ENCODE measurements around the gene PLVAP.

PLVAP gene

DNA sequence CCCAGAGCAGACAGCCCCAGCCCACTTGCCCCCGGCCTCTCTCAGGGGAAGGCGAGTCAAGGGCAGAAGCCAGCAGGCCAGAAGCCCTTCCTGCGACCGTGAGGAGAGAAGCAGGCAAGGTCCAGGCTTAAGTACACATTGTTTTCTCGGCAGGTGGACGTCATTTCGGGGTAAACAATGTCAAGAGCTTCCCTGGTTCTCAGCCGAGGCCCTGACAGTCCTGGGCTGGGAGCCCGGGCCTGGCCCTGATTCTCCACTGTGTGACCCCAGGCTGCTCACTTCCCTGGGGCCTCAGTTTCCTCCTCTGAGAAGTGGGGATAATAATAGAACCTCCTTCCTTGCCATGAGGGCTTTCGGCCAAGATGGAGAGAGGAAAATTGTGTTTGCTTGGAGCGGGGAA is 19.4 kb downstream of the PLVAP start:
- no peak for TF ChIP-seq POLR2A (IDR thresholded peaks at IDR 0.05; ENCODE audit: low read length)
- TF ChIP-seq GATA1 (IDR thresholded peaks at IDR 0.05; ENCODE audit: low read depth, low read length): no peak
- DNase-seq: no peak

DNA sequence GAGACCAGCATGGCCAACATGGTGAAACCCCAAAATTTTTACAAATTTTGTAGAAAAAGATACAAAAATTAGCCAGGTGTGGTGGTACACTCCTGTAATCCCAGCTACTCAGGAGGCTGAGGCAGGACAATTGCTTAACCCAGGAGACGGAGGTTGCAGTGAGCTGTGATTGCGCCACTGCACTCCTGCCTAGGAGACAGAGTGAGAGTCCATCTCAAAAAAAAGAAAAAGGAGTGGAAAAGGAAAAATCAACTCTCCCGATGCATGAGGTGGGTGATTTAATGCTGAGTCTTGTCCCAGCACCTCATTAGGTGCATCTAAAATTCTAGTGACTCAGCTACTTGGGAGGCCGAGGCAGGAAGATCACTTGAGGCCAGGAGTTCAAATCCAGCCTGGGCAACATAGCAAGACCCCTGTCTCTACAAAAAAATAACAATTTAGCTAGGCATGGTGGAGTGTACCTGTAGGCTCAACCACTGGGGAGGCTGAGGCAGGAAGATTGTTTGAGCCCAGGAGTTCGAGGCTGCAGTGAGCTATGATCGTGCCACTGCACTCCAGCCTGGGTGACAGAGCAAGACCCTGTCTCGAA is 20.0 kb downstream of the PLVAP start:
- TF ChIP-seq POLR2A (IDR thresholded peaks at IDR 0.05; ENCODE audit: low read length): no peak
- TF ChIP-seq GATA1 (IDR thresholded peaks at IDR 0.05; ENCODE audit: low read depth, low read length): no peak
- DNase-seq: no peak

DNA sequence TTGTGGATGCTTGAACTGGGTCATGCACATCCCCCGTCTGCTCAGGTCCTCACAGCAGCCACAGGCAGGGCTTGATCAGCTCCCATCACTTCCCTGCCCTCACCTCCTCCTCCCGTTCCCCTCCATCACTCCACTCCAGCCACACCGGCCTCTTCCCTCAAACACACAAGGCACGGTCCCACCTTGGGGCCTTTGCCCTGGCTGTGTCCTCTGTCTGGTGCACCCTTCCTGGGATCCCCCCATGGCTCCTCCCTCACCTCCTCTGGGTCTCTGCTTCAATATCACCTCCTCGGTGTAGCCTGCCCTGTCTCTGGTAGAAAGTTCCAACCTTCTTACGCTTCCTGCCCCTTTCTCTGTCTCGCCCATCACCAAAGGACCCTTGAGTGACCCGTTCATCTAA is 23.8 kb downstream of the PLVAP start:
- no peak for DNase-seq
- TF ChIP-seq POLR2A (IDR thresholded peaks at IDR 0.05; ENCODE audit: low read length): no peak

DNA sequence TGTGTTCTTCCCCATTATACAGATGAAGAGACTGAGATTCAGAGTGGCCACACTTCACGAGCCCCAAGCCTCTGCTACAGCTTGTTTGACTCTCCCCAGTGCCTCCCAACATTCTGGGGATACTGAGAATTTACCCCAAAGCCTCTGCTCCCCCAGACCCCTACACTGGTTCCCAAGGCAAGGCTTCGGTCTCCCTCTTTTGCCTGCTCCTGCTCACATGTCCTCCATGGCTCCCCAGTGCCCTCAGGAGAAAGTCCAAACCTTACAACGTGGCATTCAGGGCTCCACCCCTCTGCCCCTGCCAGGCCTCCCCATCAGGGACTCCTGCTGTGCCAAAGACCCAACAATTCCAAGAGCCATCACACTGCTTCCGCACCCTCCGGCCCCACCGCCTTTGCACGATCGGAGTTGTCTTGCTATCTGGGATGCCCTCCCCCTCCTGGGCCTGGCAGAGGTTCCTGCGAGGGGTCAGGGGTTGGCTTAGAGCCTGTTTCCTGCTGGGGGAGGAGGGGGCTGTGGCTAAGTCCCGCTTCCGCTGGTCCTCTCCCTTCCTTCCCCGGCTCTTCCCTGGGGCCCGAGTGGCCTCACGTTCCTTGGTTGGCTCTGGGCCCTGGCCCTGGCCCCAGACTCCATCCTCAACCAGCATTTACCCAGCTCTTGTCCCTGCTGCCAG is 24.4 kb downstream of the PLVAP start:
- no peak for TF ChIP-seq POLR2A (IDR thresholded peaks at IDR 0.05; ENCODE audit: low read length)
- no peak for TF ChIP-seq GATA1 (IDR thresholded peaks at IDR 0.05; ENCODE audit: low read depth, low read length)

DNA sequence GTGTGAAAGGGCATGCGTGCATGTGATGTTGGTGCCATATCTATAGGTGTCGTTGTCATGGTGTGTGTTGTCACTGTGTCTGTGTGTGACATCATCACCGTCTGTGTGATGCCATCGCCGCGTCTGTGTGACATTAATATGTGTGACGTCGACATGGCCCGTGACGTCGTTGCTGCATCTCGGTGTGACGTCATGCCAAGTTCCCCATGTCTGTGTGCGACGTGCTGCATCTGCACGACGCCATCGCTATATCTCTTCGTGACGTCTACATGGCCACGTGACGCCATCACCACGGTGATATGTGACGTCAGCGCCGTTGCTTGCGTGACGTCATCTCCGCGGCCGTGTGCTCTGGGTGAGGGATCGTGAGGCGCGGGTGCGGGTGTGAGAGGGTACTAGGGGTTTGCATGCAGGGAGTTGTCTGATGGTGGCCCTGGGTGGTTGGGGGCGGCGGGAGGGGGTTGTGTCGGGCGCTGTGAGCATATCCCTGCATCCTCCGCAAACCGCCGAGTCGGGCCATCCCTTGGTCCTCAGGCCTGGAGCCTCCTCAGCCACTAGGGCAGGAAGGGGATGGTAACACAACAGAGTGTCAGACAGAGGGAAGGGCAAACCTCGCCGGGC is 25.2 kb downstream of the PLVAP start:
- no peak for DNase-seq

More for the DNA sequence above, 24.4 kb downstream of the PLVAP start:
- no peak for DNase-seq

DNA sequence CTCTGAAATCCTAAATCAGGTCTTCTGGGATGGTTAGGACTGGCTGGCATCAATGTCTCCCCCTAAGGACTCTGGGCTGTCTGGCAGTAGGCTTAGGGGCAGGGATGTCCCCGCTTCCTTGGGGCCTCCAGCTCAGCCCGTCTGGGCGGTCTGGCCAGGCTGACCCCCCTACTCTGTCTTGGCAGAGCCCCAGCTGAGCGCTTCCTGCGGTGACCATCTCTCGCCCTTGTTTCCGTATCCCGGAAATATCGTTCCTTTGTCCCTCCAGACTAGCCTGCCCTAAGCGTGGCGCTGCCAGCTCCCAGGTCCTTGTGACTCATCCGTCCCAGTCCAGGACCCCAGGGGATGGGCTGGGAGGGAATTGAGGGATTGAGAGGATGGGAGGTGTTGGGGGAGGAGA is 28.4 kb downstream of the PLVAP start:
- no peak for DNase-seq
- TF ChIP-seq POLR2A (IDR thresholded peaks at IDR 0.05; ENCODE audit: low read length): no peak
- TF ChIP-seq GATA1 (IDR thresholded peaks at IDR 0.05; ENCODE audit: low read depth, low read length): no peak

More for the DNA sequence above, 25.2 kb downstream of the PLVAP start:
- TF ChIP-seq GATA1 (IDR thresholded peaks at IDR 0.05; ENCODE audit: low read depth, low read length) (no peak), POLR2A (IDR thresholded peaks at IDR 0.05; ENCODE audit: low read length) (no peak)

DNA sequence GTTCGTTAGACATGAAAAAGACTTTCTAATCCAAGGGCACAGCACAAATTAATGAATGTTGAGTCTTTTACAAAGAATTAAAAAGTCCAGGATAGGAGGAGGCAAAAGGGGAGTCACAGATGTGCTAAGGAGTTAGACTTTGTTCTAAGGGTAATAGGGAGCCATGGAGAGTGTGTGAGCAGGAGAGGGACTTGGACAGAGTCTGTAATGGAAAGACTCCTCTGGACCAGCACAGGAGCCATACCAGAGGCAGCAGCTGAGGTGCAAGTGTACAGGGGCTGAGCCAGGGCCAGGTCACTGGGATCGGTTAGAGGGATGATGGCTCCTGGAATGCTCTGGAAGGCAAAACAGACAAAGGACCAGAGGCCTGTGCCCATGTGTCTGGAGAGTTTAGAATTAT is 29.3 kb downstream of the PLVAP start:
- no peak for TF ChIP-seq POLR2A (IDR thresholded peaks at IDR 0.05; ENCODE audit: low read length)
- no peak for TF ChIP-seq GATA1 (IDR thresholded peaks at IDR 0.05; ENCODE audit: low read depth, low read length)
- DNase-seq: no peak

DNA sequence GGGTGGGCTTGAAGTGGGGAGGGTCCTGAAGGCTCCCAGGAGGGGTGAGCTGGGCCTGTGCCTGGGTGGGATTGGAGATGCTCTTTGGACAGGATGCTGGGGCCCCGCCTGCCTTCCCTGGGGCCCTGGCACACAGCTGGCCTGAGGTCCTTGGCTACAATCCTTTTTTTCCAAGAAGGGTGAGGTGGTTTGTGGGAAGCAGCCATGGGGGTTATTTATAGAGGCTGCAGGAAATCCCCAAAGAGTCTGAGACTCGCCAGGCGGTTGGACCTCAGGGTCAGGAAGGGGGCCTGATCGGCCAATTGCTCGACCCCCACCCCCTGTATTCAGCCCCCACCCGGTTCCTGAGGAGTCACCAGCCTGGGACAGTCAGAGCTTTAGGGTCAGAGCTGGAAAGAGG is 29.8 kb downstream of the PLVAP start:
- DNase-seq: no peak
- TF ChIP-seq POLR2A (IDR thresholded peaks at IDR 0.05; ENCODE audit: low read length) (no peak), GATA1 (IDR thresholded peaks at IDR 0.05; ENCODE audit: low read depth, low read length) (no peak)

DNA sequence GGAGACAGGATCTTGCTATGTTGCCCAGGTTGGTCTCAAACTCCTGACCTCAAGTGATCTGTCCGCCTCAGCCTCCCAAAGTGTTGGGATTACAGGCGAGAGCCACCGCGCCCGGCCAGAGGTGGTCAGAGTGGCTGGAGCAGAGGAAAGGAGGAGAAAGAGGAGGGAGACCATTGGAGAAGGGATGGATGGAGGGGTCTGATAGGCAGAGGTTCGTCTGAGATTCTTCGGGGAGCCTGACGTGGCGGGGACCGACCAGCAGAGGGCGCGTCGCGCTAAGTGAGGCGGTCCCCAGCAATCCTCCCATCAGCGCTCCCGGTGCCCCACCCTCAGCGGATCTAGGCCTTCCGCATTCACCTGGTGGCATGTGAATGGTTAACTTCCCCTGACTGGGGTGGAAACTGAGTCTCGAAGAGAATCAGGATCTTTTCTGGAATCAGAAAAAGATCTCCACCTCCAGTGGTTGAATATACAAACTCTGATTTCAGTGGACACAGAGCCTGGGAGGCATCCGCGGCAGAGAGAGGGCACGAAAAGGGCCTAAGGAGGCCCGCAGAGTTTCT is 31.0 kb downstream of the PLVAP start:
- TF ChIP-seq GATA1 (IDR thresholded peaks at IDR 0.05; ENCODE audit: low read depth, low read length) (no peak), POLR2A (IDR thresholded peaks at IDR 0.05; ENCODE audit: low read length) (no peak)
- DNase-seq: peak; percentile 67 to 86

DNA sequence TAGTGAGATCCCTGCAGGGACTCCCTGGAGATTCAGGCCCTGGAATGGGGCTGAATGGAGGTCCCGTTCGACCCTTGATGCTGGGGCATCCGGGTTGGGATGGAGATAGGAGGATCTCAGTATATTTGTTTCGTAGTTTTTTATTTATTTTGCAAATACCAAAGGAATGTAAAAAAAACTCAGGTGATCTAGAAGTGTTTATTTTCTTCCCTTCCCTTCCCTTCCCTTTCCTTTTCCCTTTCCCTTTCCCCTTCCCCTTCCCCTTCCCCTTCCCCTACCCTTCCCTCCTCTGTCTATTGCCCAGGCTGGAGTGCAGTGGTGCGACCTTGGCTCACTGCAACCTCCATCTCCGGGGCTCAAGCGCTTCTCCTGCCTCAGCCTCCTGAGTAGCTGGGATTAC is 35.3 kb downstream of the PLVAP start:
- no peak for DNase-seq
- no peak for TF ChIP-seq POLR2A (IDR thresholded peaks at IDR 0.05; ENCODE audit: low read length)
- TF ChIP-seq GATA1 (IDR thresholded peaks at IDR 0.05; ENCODE audit: low read depth, low read length): no peak

DNA sequence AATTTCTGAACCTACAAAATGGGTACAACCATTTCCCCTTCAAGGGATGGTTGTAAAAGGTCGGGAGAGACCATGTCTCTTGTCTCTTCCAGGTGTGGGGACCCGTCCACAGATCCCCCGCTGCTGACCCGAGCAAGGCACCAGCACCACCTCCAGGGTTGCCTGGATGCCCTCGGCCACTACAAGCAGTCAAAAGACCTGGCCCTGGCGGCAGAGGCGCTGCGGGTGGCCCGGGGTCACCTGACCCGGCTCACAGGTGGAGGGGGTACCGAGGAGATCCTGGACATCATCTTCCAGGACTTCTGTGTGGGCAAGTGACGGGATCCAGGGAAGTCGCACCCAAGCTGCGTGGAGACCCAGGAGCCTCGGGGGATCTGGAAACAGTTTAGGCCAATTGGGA is 35.8 kb downstream of the PLVAP start:
- no peak for TF ChIP-seq POLR2A (IDR thresholded peaks at IDR 0.05; ENCODE audit: low read length)
- no peak for TF ChIP-seq GATA1 (IDR thresholded peaks at IDR 0.05; ENCODE audit: low read depth, low read length)
- DNase-seq: no peak

DNA sequence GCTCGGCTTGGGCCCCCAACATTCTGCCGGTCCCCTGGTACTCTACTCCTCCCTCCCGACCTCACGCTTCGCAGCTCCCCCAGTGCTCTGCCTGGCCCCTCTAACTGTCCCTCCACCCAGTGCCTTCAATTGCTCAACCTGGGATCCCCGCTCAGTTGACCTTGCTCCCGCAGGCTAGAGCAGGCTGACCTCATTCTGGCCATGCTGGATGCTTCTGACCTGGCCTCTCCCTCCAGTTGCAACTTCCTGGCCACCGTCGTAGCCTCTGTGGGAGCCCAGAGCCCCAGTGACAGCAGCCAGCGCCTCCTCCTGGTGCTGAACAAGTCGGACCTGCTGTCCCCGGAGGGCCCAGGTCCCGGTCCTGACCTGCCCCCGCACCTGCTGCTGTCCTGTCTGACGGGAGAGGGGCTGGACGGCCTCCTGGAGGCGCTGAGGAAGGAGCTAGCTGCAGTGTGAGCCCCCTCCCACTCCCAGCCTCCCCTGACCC is 36.2 kb downstream of the PLVAP start:
- no peak for DNase-seq
- TF ChIP-seq GATA1 (IDR thresholded peaks at IDR 0.05; ENCODE audit: low read depth, low read length) (no peak), POLR2A (IDR thresholded peaks at IDR 0.05; ENCODE audit: low read length) (no peak)

DNA sequence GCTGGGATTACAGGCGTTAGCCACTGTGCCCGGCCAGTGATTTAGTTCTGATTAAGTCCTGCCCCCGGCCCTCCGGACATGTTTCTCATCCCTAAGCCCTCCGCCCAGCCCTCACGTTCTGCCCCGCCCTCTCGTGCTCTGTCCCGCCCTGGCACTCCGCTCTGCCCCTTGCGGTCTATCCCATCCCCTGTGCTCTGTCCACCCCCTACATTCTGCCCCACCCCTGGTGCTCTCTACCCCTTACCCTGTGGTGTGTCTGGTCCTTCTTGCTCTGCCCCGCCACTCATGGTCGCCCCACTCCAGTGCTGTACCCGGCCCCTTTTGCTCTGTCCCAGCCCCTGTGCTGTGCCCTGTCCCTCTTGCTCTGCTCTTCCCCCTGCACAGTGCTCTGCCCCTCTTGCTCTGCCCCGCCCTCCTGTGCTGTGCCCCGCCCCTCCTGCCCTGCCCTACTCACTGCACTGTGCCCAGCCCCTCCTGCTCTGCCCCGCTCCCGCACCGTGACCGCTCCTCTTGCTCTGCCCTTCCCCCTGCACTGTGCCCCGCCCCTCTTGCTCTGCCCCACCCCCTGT is 36.8 kb downstream of the PLVAP start:
- TF ChIP-seq POLR2A (IDR thresholded peaks at IDR 0.05; ENCODE audit: low read length): no peak
- no peak for TF ChIP-seq GATA1 (IDR thresholded peaks at IDR 0.05; ENCODE audit: low read depth, low read length)
- peak; percentile 71 to 76 for DNase-seq

DNA sequence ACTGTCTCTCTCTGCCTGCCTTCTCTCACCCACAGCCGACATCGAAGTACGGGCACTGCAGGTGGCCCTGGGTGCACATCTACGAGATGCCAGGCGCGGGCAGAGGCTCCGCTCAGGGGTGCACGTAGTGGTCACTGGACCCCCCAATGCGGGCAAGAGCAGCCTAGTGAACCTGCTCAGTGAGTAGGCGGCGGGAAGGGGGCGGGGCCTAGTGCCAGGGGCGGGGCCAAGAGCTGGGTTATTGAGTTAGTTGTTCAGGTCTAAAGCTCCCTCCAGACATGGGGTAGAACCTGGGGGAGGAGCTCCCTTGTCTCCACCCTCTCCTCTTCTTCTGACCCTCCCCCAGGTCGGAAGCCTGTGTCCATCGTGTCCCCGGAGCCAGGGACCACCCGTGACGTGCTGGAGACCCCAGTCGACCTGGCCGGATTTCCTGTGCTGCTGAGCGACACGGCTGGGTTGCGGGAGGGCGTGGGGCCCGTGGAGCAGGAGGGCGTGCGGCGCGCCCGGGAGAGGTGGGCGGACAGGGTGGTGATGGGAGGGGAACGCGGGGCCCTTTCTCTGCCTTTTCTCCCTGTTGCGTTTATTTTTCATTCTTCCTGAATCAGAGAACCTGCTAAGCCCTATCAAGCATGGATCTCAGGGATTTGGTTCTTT is 37.9 kb downstream of the PLVAP start:
- peak in 1 of 2 experiments; percentile 37 for DNase-seq
- no peak for TF ChIP-seq GATA1 (IDR thresholded peaks at IDR 0.05; ENCODE audit: low read depth, low read length)
- no peak for TF ChIP-seq POLR2A (IDR thresholded peaks at IDR 0.05; ENCODE audit: low read length)

Data from erythroblast (primary cell).